Measurements from ENCODE around the gene C11orf21.

The C11orf21 gene

GRCh38 chr11:2271077-2271326 is 30.7 kb downstream of the C11orf21 start:
- intact Hi-C loops (cut with micrococcal nuclease): loop anchor here (2.0 kb wide), 1 partner anchor 32 kb away; the partner anchor contains the start of gene TSPAN32

GRCh38 chr11:2270322-2271076 is 31.2 kb downstream of the C11orf21 start, which contains the start of gene ASCL2:
TSS of gene ASCL2 (minus strand) at chr11:2270588. CDS start at chr11:2270332, 256 bp downstream.
- intact Hi-C loops (cut with micrococcal nuclease): loop anchor here (2.0 kb wide), 1 partner anchor 32 kb away; the partner anchor contains the start of gene TSPAN32
- Mint-ChIP-seq H3K4me3 (peak within 1 kb of the TSS; percentile 84), H3K9me3 (no peaks in the 10 kb centered on the region), H3K36me3 (ENCODE audit: low read depth) (peaks cover 24% of the 10 kb centered on the region), H3K27ac (peak within 1 kb of the TSS; percentile 92), H3K27me3 (peaks cover 32% of the 10 kb centered on the region), H3K4me1 (ENCODE audit: low read depth) (peaks cover 46% of the 10 kb centered on the region)

More at GRCh38 chr11:2271077-2271326, 30.7 kb downstream of the C11orf21 start:
- Mint-ChIP-seq H3K27me3 (peaks cover 35% of the 10 kb centered on the region), H3K27ac (peak overlapping the region; percentile 92), H3K9me3 (no peaks in the 10 kb centered on the region), H3K36me3 (ENCODE audit: low read depth) (peaks cover 24% of the 10 kb centered on the region), H3K4me1 (ENCODE audit: low read depth) (peaks cover 42% of the 10 kb centered on the region), H3K4me3 (peak overlapping the region; percentile 84)

GRCh38 chr11:2269601-2270321 is 32.0 kb downstream of the C11orf21 start:
- H3K9me3 Mint-ChIP-seq: no peaks in the 10 kb centered on the region
- peaks cover 28% of the 10 kb centered on the region for H3K27me3 Mint-ChIP-seq
- H3K27ac Mint-ChIP-seq: peak overlapping the region; percentile 92
- intact Hi-C loops (cut with micrococcal nuclease): loop anchor here (2.0 to 5.0 kb wide), 2 partner anchors 33 to 507 kb away; partner anchors contain the start of genes CTSD and TSPAN32
- peak overlapping the region; percentile 84 for H3K4me3 Mint-ChIP-seq
- peaks cover 53% of the 10 kb centered on the region for H3K4me1 Mint-ChIP-seq (ENCODE audit: low read depth)
- peaks cover 24% of the 10 kb centered on the region for H3K36me3 Mint-ChIP-seq (ENCODE audit: low read depth)

- intact Hi-C loops (cut with micrococcal nuclease): loop anchor here (5.0 kb wide), 1 partner anchor 507 kb away; the partner anchor contains the start of gene CTSD
- Mint-ChIP-seq H3K36me3 (ENCODE audit: low read depth) (peaks cover 24% of the 10 kb centered on the region), H3K4me3 (peak overlapping the region; percentile 84), H3K27me3 (peaks cover 23% of the 10 kb centered on the region), H3K4me1 (ENCODE audit: low read depth) (peaks cover 59% of the 10 kb centered on the region), H3K9me3 (no peaks in the 10 kb centered on the region), H3K27ac (peak overlapping the region; percentile 92)
Measured at GRCh38 chr11:2268729-2269600, 32.8 kb downstream of the C11orf21 start.

GRCh38 chr11:2267851-2268728 is 33.6 kb downstream of the C11orf21 start:
- peak overlapping the region; percentile 92 for H3K27ac Mint-ChIP-seq
- intact Hi-C loops (cut with micrococcal nuclease): loop anchor here (5.0 kb wide), 1 partner anchor 506 kb away; the partner anchor contains the start of gene CTSD

GRCh38 chr11:2267306-2267850 is 34.3 kb downstream of the C11orf21 start:
- Mint-ChIP-seq H3K4me1 (ENCODE audit: low read depth) (peaks cover 59% of the 10 kb centered on the region), H3K4me3 (no peak overlapping the region), H3K27ac (peak overlapping the region; percentile 92), H3K9me3 (no peaks in the 10 kb centered on the region), H3K27me3 (peaks cover 18% of the 10 kb centered on the region), H3K36me3 (ENCODE audit: low read depth) (peaks cover 24% of the 10 kb centered on the region)
- intact Hi-C loops (cut with micrococcal nuclease): loop anchor here (5.0 kb wide), 1 partner anchor 505 kb away; the partner anchor contains the start of gene CTSD

More at GRCh38 chr11:2267851-2268728, 33.6 kb downstream of the C11orf21 start:
- H3K27me3 Mint-ChIP-seq: peaks cover 23% of the 10 kb centered on the region
- no peaks in the 10 kb centered on the region for H3K9me3 Mint-ChIP-seq
- H3K4me1 Mint-ChIP-seq (ENCODE audit: low read depth): peaks cover 59% of the 10 kb centered on the region
- peak overlapping the region; percentile 74 for H3K4me3 Mint-ChIP-seq
- H3K36me3 Mint-ChIP-seq (ENCODE audit: low read depth): peaks cover 24% of the 10 kb centered on the region

- Mint-ChIP-seq H3K27me3 (peaks cover 12% of the 10 kb centered on the region), H3K9me3 (no peaks in the 10 kb centered on the region), H3K4me1 (ENCODE audit: low read depth) (peaks cover 58% of the 10 kb centered on the region), H3K4me3 (no peak overlapping the region), H3K27ac (peak overlapping the region; percentile 92), H3K36me3 (ENCODE audit: low read depth) (peaks cover 24% of the 10 kb centered on the region)
- intact Hi-C loops (cut with micrococcal nuclease): loop anchor here (5.0 kb wide), 1 partner anchor 504 kb away; the partner anchor contains the start of gene CTSD
Measured at GRCh38 chr11:2266586-2267305, 35.0 kb downstream of the C11orf21 start.

- H3K4me1 Mint-ChIP-seq (ENCODE audit: low read depth): peaks cover 51% of the 10 kb centered on the region
- intact Hi-C loops (cut with micrococcal nuclease): loop anchor here (5.0 kb wide), 1 partner anchor 504 kb away; the partner anchor contains the start of gene CTSD
- peak overlapping the region; percentile 64 for H3K4me3 Mint-ChIP-seq
- H3K27ac Mint-ChIP-seq: peak overlapping the region; percentile 92
- H3K36me3 Mint-ChIP-seq (ENCODE audit: low read depth): peaks cover 24% of the 10 kb centered on the region
- H3K9me3 Mint-ChIP-seq: no peaks in the 10 kb centered on the region
- H3K27me3 Mint-ChIP-seq: peaks cover 11% of the 10 kb centered on the region
Measured at GRCh38 chr11:2265854-2266585, 35.7 kb downstream of the C11orf21 start.

- intact Hi-C loops (cut with micrococcal nuclease): loop anchor here (5.0 kb wide), 1 partner anchor 503 kb away; the partner anchor contains the start of gene CTSD
- H3K4me3 Mint-ChIP-seq: peak overlapping the region; percentile 64
- peak overlapping the region; percentile 92 for H3K27ac Mint-ChIP-seq
- H3K9me3 Mint-ChIP-seq: no peaks in the 10 kb centered on the region
- peaks cover 20% of the 10 kb centered on the region for H3K36me3 Mint-ChIP-seq (ENCODE audit: low read depth)
- peaks cover 47% of the 10 kb centered on the region for H3K4me1 Mint-ChIP-seq (ENCODE audit: low read depth)
- peaks cover 13% of the 10 kb centered on the region for H3K27me3 Mint-ChIP-seq
Measured at GRCh38 chr11:2265396-2265795, 36.3 kb downstream of the C11orf21 start.

GRCh38 chr11:2264366-2265053 is 37.2 kb downstream of the C11orf21 start:
- intact Hi-C loops (cut with micrococcal nuclease): loop anchor here (5.0 kb wide), 1 partner anchor 502 kb away; the partner anchor contains the start of gene CTSD
- Mint-ChIP-seq H3K4me3 (no peak overlapping the region), H3K9me3 (no peaks in the 10 kb centered on the region), H3K4me1 (ENCODE audit: low read depth) (peaks cover 45% of the 10 kb centered on the region), H3K36me3 (ENCODE audit: low read depth) (peaks cover 19% of the 10 kb centered on the region), H3K27ac (peak overlapping the region; percentile 92), H3K27me3 (peaks cover 18% of the 10 kb centered on the region)

All from dendritic cell treated with granulocyte-macrophage colony-stimulating factor and Interleukin-4, amounts not matched to agents 40 ng/mL and 50 ng/mL, for 4 days (primary cell).